Eye (tissue), 1 donor: Measurements from ENCODE around the gene LGALSL.

ENCODE experiments used
- DNase-seq: peaks from one replicate; pipeline ENCODE4 v3.0.0-alpha.2; 2015

The LGALSL gene

GRCh38 chr2:64453770-64454385, at the start of gene LGALSL:
TSS of gene LGALSL (plus strand) at chr2:64454162. CDS start at chr2:64454546, 384 bp downstream.
- DNase-seq: peak; percentile 89

GRCh38 chr2:64404743-64405142, 49.2 kb upstream of the LGALSL start:
- DNase-seq: peak; percentile 89

DNA sequence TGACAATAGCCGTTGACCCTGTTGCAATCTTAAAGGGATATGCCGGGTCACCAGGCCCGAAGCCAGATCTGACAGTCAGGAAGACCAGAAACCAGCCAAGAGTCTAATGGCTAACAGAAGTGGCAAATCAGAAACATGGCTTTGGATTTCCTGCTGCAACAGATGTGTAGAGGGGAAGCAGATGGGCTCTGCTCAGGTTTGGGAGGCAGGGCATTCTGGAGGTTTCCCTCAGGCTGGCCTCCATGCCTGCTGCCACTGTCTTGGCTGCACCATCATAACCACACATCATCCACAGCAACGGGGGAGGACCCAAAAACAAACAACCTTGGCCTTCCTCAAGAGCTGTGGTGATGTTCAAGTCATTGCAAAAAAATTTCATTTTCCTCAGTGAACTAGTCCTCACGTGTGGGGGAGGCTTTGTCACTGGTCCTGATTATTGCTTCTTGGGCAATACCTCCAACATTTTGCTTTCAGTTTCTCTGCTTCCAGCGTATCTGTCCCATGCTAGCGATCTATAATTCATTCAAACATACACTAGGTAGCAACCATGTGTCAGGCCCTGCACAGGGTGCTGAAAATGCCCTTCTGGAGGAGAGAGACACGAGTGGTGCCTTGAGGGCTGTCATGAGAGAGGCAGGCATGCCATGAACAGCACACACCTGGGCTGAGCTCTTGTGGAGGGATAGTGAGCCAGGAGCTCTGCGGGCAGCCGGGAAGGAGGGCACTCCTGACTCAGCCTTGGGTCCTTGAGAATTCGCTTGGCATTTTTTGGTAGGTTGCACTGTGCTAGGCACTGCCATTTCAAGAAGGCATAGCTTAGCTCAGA, 48.2 kb upstream of the LGALSL start:
- DNase-seq: peak; percentile 31

GRCh38 chr2:64406407-64406774, 47.6 kb upstream of the LGALSL start:
- peak; percentile 35 for DNase-seq

- DNase-seq: no peak
Measured at GRCh38 chr2:64408031-64408430, 45.9 kb upstream of the LGALSL start.

- no peak for DNase-seq
Measured at GRCh38 chr2:64410671-64411070, 43.3 kb upstream of the LGALSL start.

- DNase-seq: no peak
Measured at GRCh38 chr2:64412671-64413070, 41.3 kb upstream of the LGALSL start.

DNA sequence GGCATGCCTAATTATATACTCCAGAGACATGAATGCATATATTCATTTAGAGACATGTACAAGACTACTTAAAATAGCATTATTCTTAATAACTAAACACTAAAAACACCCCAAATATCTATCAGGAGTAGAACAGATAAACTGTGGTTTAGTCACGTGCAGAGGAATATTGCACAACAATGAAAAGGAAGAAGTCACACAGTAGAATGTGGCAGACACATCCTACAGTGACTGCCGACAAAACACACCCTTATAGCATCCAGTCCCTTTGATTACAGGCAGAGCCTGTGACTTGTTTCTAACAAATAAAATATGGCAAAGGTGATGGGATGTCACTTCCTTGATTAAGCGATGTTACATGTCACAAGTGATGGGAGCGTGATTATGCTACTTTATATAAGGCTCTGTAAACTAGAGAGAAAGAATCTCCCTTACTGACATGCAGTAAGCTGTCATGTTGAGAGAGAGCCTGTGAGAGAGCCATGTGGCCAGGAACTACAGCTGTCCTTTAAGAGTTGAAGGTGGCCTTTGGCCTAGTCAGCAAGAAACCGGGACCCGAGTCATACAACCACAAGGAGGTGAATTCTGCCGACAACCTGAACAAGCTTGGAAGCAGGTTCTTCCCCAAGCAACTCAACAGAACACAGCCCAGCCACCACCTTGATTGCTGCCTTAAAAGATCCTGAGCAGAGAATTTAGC, 39.1 kb upstream of the LGALSL start:
- DNase-seq: no peak

DNA sequence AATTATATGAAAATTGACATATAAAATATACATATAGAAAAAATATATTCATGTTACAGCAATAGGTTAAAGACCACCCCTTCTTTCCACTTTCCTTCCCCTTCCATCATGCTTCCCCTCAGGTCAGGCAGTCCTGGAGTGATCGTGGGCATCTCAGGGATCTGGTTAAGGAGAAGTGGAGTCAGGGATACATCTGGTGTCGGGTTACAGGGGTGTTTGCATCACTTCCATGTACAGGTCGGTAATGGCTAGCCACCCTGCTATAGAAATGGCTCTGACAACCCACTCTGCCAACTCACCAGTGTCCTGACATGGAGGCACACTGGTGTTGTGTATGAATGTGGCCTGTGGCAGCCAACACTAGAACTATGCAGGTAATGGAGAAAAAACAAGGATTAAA, 36.3 kb upstream of the LGALSL start:
- no peak for DNase-seq

DNA sequence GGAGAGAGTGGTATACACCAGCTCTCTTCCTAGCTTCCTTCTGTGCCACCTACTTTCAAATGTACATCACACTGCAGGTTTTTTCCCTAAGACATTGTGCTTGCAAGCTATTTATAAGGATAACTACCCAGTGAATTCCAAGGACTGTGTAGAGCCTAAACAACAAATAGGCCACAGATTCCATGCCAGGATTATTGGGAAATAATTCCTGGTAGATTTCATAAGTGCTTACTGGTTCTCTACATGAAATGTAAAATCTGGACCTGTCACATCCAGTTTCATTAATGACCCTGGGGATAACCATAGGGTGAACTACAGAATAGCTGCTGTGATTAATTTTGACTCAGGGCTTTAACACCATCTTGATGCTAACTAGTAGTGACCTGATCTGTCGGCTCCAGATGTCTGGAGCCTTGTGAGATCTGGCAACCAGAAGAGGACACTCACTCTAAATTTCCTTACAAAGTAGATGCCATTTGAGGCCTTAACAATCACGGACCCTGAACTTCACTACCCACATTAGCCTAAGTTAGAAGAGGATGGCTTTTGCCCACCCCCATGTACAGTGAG, 34.3 kb upstream of the LGALSL start:
- DNase-seq: peak; percentile 90

GRCh38 chr2:64420677-64421076, 33.3 kb upstream of the LGALSL start:
- no peak for DNase-seq

GRCh38 chr2:64421201-64421600, 32.8 kb upstream of the LGALSL start:
- DNase-seq: no peak

DNA sequence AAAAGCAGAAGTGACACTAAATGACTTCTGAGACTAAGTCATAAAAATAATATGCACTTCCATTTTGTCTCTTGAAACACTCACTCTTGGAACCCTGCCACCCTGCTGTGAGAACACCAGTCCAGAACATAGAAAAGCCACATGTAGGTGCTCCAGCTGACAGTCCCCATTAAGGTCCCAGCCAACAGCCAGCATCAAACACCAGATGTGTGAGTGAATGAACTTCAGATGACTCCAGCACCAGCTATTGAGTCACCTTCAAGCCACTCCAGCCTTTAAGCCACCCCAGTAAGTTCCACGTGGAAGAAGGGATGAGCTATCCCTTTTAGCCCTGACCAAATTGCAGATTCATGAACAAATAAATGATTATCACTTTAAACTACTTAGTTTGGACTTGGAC, 31.5 kb upstream of the LGALSL start:
- no peak for DNase-seq

GRCh38 chr2:64423303-64423702, 30.7 kb upstream of the LGALSL start:
- no peak for DNase-seq

GRCh38 chr2:64424416-64424987, 29.5 kb upstream of the LGALSL start:
- DNase-seq: no peak

- no peak for DNase-seq
Measured at GRCh38 chr2:64426183-64426952, 27.6 kb upstream of the LGALSL start.

DNA sequence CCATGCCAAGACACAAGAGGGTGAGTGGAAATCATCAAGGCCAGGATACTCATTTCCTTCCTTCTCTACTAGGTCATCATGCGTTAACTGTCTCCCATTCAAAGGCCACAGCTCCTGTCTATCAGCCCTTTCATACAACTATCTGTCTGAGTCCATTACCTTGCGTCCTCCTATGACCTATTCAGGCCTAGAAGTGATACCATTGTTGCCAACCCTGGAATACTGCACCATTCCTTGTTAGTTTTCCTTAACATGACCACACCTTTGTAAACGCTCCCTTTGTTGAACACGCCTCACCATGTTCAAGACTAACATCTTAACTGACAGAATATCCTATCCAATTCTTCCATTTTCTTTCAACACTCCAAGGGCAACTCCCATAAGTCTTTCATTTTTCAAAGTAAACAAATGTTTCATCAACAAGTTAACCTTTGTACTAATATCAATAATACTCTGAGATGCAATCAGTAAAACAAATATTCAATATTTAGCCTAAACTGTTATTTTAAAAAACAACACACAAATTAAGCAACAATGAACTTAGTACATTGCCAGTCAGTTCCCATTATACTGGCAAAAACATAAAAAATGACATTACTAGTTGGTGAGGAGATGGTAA, 19.8 kb upstream of the LGALSL start:
- no peak for DNase-seq

GRCh38 chr2:64437883-64438282, 16.1 kb upstream of the LGALSL start:
- DNase-seq: no peak

DNA sequence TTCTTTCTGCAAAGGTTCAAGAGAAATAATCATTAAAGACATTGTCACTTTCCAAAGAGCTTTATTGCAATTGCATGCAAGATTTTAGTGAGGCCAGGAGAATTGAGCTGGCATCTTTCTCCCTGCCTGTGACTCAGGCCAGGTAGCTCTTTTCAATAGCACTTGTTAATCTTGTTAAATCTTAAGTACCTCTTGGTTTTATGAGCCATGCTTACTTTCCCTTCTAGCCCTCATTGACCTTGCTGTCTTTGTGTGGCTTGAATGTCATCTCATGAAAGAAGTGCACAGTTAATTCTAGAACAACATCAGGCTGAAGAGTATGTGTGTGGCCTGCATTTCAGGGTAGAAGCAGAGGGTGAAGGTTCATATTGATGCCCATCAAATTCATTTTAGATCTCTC, 14.8 kb upstream of the LGALSL start:
- DNase-seq: no peak

DNA sequence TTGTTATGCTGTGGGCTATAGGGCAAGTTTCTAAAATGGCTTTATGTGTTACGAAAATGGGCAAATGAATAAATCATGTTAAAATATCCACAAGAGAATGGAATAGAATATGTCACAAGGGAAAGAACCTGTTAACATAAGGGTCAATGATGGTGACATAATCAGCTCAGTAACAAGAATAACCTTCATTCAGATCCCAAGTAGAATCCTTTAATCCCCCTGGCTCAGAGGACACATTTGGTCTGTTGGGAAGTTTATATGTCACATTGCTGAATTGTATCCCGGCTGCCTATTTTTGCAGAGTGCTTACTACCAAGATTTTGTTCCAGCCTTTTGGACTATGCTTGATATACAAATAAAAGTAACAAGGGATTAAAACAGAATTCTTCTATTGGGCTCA, 13.1 kb upstream of the LGALSL start:
- DNase-seq: peak; percentile 35

DNA sequence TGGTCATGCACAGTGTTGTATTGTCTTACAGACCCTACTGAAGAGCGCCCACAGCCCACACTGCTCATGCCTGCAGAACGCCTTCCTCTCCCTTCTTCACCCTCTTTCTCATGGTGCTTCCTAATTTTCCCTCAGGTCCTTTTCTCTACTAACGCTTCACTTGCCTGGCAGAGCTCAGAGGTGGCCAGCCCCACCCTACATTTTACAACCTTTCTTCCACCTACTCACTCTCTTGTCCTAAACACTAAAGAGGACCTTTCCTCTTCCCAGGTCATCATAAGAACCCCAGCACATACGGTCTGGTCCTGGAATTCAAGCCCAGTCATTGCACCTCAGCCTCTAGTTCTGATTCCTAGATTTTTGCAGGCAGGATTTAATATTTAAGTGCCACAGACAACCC, 11.7 kb upstream of the LGALSL start:
- no peak for DNase-seq
